Prostate gland (tissue), 2 donors: Measurements from ENCODE around the gene SCYGR7. TPM values are rescaled to one million over a fixed set of nuclear protein-coding genes. Genes with fewer than 3 reads are reported as not detected.

Source experiments
- DNase-seq: peaks from one replicate; pipeline ENCODE4 v3.0.0-alpha.2; 2019; ENCODE audit warnings: low spot score
- H3K27ac ChIP-seq, 2 donors: fragments of 200-600 bp; sonication (generic); 2 replicates each; pipeline ENCODE4 v1.5.1; 2017 to 2019
- H3K27me3 ChIP-seq: fragments of 200-600 bp; sonication (generic); replicated peaks from 2 replicates; pipeline ENCODE4 v1.5.1; 2019; ENCODE audit not compliant: insufficient read depth
- H3K36me3 ChIP-seq, 2 donors: fragments of 200-600 bp; sonication (generic); 1 replicate in 1 of 2; 2 replicates in 1 of 2; pipeline versions ENCODE4 v1.5.1 to v1.8.1; 2017 to 2019
- H3K4me1 ChIP-seq: fragments of 200-600 bp; sonication (generic); replicated peaks from 2 replicates; pipeline ENCODE4 v1.5.1; 2019
- H3K4me3 ChIP-seq, 2 donors: fragments of 200-600 bp; sonication (generic); 2 replicates each; pipeline ENCODE4 v1.5.1; 2017 to 2019
- H3K9me3 ChIP-seq: fragments of 200-600 bp; sonication (generic); 2 replicates; pipeline ENCODE4 v1.5.1; 2017
- CTCF ChIP-seq, 4 experiments: fragments of 200-600 bp in 2 of 4; fragments of 450-650 bp in 2 of 4; sonication (generic) in 2 of 4; IDR thresholded peaks; 1 replicate in 3 of 4; 2 replicates in 1 of 4; pipeline ENCODE4 v1.5.1; 2016 to 2019; ENCODE audit warnings: antibody characterized with exemption in 4 of 4, mild to moderate bottlenecking in 2 of 4, moderate library complexity in 2 of 4
- POLR2A ChIP-seq: fragments of 450-650 bp; IDR thresholded peaks from one replicate; pipeline ENCODE4 v1.6.1; 2016; ENCODE audit warnings: antibody characterized with exemption, mild to moderate bottlenecking
- POLR2AphosphoS5 ChIP-seq: sonication (generic); formaldehyde crosslinking; IDR thresholded peaks from one replicate; pipeline ENCODE4 v1.6.1; 2017; ENCODE audit warnings: antibody characterized with exemption
- WGBS: methylation state at CpG from one replicate; pipeline ENCODE4 v1.1.5; 2018; 5-methylcytosine and 5-hydroxymethylcytosine counted together
- intact Hi-C: fragments of 100-400 bp; cut with DNase I; formaldehyde crosslinking; loops from one replicate; pipeline ENCODE4 v1.14.2; 2022
- small RNA-seq, 2 donors: library from RNA; depleted of rRNA; stranded (forward); fragments of <200 nt; gene quantifications; one replicate each; pipeline ENCODE3, GENCODE V24; 2016
- total RNA-seq, 2 donors: library from RNA; depleted of rRNA; stranded (reverse); fragments of >200 nt; gene quantifications; one replicate each; pipeline ENCODE4 v1.1.0, GENCODE V29; 2016

SCYGR7 gene
- total RNA-seq, 2 donors from 2014 or later, result not detected

- WGBS, result 82% methylated on average over 6 of the region's 6 CpGs
- Histone ChIP-seq H3K9me3 (no peaks in the 10 kb centered on the region), H3K27me3 (no peaks in the 10 kb centered on the region), H3K4me3 (no peak overlapping the region), H3K27ac (no peak overlapping the region), H3K4me1 (no peaks in the 10 kb centered on the region), H3K36me3 (no peaks in the 10 kb centered on the region)
- no peak for TF ChIP-seq CTCF (IDR thresholded peaks at IDR 0.05)
- TF ChIP-seq POLR2AphosphoS5, result no peak
- no peak for TF ChIP-seq POLR2A
- intact Hi-C loops, result no loop called here
- DNase-seq, result no peak
Observed at GRCh38 chr2:227774895-227775842, 47.0 kb downstream of the SCYGR7 start.

Small RNA genes within 50 kb of the gene (small RNA-seq; reads per million reads assigned to genes)
- gene RNA5SP121 (0 reads per million in 2 donors), gene SNRPGP8 (0 reads per million in 2 donors)

Other genes with a start within 250 kb of the SCYGR7 start
- gene SCYGR2, start 129.4 kb upstream of the SCYGR7 start, total RNA-seq, result not detected
- not detected for gene SCYGR3, start 113.5 kb upstream of the SCYGR7 start, total RNA-seq
- gene SCYGR4, start 110.8 kb upstream of the SCYGR7 start, total RNA-seq, result not detected
- gene SCYGR5, start 61.5 kb upstream of the SCYGR7 start, total RNA-seq, result not detected
- 1 to 10 TPM in 1 of 2 donors, under 1 TPM in 1; 0.41 to 1.3 TPM for gene SLC19A3, start 10.3 kb upstream of the SCYGR7 start, total RNA-seq
- gene SCYGR6, start 3.6 kb upstream of the SCYGR7 start, total RNA-seq, result not detected
- gene SCYGR8, start 17.6 kb downstream of the SCYGR7 start, total RNA-seq, result not detected
- 1 to 10 TPM in 1 of 2 donors, not detected in 1; 1.6 TPM for gene CCL20, start 85.5 kb downstream of the SCYGR7 start, total RNA-seq
- 1 to 10 TPM in 1 of 2 donors, not detected in 1; 3.0 TPM for gene DAW1, start 143.3 kb downstream of the SCYGR7 start, total RNA-seq